HK-2 (cell line): Measurements from ENCODE around the gene BAG2.

Source experiments
- DNase-seq: peaks from one replicate; pipeline ENCODE4 v3.0.0-alpha.2; 2018; ENCODE audit not compliant: unreplicated experiment

Gene BAG2

GRCh38 chr6:57174511-57174907 is 2.4 kb downstream of the BAG2 start:
- DNase-seq: no peak

- DNase-seq: no peak
Measured at GRCh38 chr6:57177545-57178265, 5.6 kb downstream of the BAG2 start.

DNA sequence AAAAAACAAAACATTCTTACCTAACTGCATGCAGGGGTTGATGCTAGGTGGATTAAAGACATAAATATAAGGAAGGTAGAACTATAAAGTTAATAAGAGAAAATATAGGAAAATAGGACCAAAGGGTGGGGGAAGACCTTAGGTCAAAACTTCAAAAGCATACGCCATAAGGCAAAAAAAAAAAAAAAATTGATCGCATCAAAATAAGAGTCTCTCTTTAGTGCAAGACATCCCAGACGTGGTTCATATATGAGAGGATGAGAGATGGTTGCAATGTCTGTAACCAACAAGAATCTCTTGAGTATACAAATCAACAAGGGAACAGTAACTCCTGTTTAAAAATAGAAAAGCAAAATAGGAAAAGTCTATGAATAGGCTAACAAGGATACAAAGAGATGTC is 8.5 kb downstream of the BAG2 start:
- no peak for DNase-seq

DNA sequence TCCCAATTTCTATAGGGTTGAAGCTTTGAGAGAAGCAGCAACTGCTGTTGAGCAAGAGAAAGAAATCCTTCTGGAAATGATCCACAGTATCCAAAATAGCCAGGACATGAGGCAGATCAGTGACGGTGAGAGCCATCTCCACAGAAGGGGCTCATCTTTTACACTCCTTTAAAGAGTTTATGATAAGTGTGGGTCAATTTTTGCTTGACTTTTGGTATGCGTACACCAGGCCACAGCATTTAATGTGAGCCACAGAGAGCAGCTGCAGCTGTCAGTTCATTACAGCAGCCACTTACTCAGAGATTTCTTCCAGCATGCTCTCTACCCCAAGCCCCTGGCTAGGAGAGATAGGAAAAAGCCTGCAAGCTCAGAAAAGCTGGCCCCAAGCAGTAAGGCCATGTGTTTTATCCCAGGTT is 9.9 kb downstream of the BAG2 start:
- DNase-seq: no peak

- DNase-seq: no peak
Measured at GRCh38 chr6:57183336-57183735, 11.2 kb downstream of the BAG2 start.

DNA sequence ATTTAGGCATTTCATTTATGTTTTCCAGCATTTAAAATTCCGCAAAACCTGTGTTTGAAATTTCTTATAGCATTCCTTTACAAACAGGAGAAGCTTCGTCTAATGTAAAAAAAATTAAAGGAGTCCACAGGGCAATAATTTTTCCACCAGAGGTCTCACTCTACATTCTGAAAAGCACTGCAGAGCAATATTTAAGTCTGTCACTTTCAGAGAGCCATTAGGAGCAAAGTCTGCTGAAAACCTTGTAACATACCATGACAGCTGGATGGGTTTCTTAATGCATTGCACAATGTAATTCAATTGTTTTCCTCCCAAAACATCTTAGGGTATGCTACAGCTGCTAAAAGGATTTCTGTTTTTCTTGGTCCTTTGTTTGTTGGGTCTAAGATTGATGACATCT is 18.0 kb downstream of the BAG2 start:
- DNase-seq: no peak

- no peak for DNase-seq
Measured at GRCh38 chr6:57193177-57193576, 21.1 kb downstream of the BAG2 start.

DNA sequence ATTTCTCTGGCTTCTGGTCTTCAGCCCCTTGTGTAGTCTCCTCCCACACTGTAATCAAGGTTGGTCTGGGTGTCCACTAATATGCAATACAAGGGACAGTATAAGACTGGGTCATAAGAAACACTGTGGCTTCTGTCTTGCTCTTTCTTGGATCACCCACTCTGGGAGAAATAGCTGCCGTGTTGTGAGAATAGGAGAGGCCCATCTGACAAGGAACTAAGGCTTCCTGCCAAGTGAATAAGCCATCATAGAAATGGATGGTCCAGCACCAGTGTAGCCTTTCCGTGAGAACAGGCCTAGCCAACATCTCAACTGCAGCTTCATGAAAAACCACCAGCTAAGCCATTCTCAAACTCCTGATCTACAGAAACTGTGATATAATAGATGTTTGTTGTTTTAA is 23.3 kb downstream of the BAG2 start:
- no peak for DNase-seq

DNA sequence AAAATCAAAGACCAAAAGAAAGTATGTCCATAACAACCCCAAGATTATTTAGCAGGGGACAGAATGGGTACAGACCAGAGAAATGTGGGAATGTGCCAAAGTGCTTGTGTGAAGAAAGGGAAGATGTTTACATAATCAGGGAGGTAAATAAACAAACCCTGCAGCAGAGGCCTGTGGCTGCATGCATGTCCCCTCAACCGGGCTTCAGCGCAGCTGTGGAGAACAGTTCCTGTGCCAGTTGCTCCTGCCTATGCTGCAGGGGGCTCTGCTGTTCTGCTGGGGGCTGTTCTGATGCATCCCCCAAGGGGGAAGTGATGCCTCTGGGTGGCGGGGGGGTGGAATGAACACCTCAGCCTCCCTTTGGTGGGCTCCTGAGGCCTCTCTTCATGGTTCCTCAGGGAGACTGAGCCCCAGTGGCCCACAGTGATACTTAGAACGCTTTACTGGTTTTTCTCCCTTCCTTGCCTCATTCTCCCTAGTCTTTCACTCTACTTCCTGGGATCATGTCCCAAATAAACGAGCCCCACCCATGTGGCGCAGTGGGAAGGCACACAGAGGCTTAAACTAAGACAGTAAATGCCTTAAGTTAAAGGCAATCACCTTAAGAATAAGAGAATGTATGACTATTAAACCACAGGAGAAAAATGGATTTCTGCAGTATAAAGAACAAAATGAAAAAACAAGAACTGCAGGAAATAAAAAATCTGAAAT is 27.0 kb downstream of the BAG2 start:
- no peak for DNase-seq

- no peak for DNase-seq
Measured at GRCh38 chr6:57201718-57202117, 29.6 kb downstream of the BAG2 start.

DNA sequence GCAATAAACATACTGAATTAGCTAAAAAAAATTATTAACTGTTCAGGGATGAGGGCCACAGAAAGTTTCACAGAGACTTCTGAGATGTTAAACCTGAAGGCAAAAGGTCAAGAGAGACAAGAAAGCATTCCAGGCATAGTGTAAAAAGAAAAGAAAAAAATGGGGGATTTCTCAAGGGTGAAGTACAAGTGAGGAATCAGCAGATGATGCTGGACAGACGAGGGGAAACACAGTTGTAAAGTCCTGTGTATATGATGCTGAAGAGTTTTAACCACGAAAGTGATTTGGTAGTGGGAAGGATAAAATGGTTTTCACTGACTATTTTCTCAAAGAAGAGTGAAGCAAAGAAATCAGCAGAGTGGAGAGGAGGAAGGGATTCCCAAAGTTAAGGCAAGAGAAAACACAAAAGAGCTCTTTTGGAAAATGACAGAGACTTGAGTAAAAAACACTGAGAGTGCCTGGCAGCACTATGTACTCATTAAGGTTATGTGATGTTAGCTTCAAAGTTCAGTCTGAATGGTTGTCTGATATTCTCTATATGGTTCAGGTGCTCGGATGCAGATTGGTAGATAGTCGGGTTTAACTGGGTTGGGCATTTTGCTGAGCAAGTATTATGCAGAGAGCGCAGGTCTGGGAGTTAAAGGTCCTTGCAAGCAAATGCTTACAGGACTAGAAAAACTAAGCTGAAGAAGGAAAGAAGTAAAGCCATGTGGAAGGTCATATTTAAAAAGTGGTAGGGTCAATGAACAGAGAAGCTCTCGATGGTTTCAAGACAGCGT is 33.6 kb downstream of the BAG2 start:
- DNase-seq: no peak

GRCh38 chr6:57207141-57207540 is 35.0 kb downstream of the BAG2 start:
- DNase-seq: no peak

DNA sequence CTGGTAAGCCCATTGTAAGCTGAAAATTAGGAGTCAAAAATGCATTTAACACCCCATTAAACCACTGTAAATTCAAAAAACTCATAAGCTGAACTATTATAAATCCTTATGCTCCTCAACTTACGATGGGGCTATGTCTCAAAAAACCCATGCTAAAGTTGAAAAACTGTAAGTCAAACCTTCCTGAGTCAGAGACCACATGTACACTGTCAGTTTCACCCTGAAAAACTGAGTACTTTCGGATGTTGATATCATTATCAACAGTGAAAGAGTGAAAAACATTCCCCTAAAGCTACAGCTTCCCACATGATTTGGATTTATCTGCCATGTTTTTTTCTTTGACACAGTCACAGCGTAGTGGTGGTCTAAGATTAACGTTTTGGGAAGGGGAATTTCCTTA is 35.7 kb downstream of the BAG2 start:
- DNase-seq: no peak

GRCh38 chr6:57209030-57209429 is 36.9 kb downstream of the BAG2 start:
- no peak for DNase-seq

DNA sequence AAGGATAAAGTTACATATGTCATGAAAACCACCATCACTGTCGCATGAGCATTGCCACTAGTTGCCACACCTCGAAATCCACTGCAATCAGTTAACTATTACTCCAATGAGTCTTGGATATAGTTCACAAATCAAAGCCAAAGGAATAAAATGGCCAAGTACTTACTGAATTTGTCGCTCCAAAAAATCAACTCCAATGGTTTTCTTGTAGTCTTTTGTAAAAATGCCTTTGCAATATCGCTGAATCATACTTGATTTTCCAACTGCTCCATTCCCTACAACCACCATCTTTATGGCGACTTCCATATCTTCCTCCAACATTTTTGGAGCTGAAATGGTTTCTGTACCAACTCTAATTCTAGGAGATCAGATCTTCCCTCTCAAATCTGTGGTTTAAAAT is 37.9 kb downstream of the BAG2 start:
- DNase-seq: no peak

- DNase-seq: no peak
Measured at GRCh38 chr6:57215260-57215659, 43.1 kb downstream of the BAG2 start.

DNA sequence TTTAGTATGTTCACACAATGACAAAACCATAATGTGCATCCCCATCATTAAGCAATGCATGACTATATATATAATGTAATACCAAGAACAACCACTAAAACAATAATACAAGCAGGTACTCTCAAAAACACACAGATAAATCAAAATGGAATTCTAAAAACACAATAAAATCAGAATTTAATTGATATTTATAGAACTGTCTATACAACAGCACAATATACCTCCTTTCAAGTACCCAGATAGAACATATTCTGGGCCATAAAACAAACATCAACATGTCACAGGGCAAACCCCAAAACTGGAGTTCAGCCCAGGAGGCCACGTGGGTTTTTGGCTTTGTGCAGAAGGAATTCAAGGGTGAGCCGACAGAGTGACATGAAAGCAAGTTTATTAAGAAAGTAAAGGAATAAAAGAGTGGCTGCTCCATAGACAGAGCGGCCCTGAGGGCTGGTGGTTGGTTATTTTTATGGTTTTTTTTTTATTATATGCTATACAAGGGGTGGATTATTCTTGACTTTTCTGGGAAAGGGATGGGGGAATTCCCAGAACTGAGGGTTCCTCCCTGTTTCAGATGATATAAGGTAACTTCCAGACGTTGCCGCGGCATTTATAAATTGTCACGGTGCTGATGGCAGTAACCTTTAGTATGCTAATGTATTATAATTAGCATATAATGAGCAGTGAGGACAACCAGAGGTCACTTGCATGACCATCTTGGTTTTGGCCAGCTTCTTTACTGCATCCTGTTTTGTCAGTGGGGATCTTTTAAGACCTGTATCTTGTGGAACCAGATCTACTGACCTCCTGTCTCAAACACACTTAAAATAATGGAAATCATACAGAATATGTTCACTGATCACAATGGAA is 44.3 kb downstream of the BAG2 start:
- no peak for DNase-seq

- no peak for DNase-seq
Measured at GRCh38 chr6:57217270-57217669, 45.1 kb downstream of the BAG2 start.

- no peak for DNase-seq
Measured at GRCh38 chr6:57220083-57220703, 48.1 kb downstream of the BAG2 start.

- DNase-seq: peak; percentile 76
Measured at GRCh38 chr6:57221191-57221935, 49.2 kb downstream of the BAG2 start.
